GM12892 (cell line): ENCODE measurements around the gene ERG.

ENCODE experiments used
- POLR2A ChIP-seq: IDR thresholded peaks from 2 replicates; pipeline ENCODE4 v1.6.1; 2011; ENCODE audit warnings: low read depth, low read length, control low read depth
- POLR2AphosphoS5 ChIP-seq: IDR thresholded peaks from 2 replicates; pipeline ENCODE4 v1.6.1; 2011; ENCODE audit warnings: low read depth, low read length, control low read depth
- TAF1 ChIP-seq: IDR thresholded peaks from 2 replicates; pipeline ENCODE4 v1.6.1; 2011; ENCODE audit warnings: low read depth, mild to moderate bottlenecking, control low read depth, low read length, borderline replicate concordance

GRCh38 chr21:38444691-38445090 lies 53.6 kb downstream of the ERG start:
- TF ChIP-seq TAF1 = no peak
- TF ChIP-seq POLR2A = no peak
- TF ChIP-seq POLR2AphosphoS5 = no peak
